ENCODE data around the gene CCDC40.

GRCh38 chr17:80116276-80116920 lies 80.0 kb downstream of the CCDC40 start:
- TF ChIP-seq CTCF (IDR thresholded peaks at IDR 0.05) = no peak
- no peak for TF ChIP-seq NR3C1 (CRISPR knock-in tag; conservative IDR thresholded peaks at IDR 0.05; ENCODE audit: low read depth)
- TF ChIP-seq IRF1 (CRISPR knock-in tag; IDR thresholded peaks at IDR 0.05) = no peak
- no peak for TF ChIP-seq RELA (CRISPR knock-in tag; IDR thresholded peaks at IDR 0.05; ENCODE audit: borderline replicate concordance)
- no peak for TF ChIP-seq CREB1 (CRISPR knock-in tag; IDR thresholded peaks at IDR 0.05)

Data from WTC11 (cell line).